PC-3 (cell line): Measurements from ENCODE around the gene PDX1. TPM values are rescaled to one million over a fixed set of nuclear protein-coding genes. Genes with fewer than 3 reads are reported as not detected.

Experiments
- ATAC-seq: fragments of 200-7000 bp; cut with Tn5 transposase; 2 replicates; pipeline ENCODE4 v1.9.1; 2020; ENCODE audit warnings: mild to moderate bottlenecking, moderate library complexity
- Bru-seq: library from RNA; stranded (reverse); fragments of 400-500 nt; gene quantifications from one replicate; lab custom pipeline; 2021; lab: Mats Ljungman, UMichigan
- BruChase-seq, 2 experiments: library from RNA; stranded (reverse); fragments of 400-500 nt; gene quantifications; one replicate each; lab custom pipeline; 2021; lab: Mats Ljungman, UMichigan
- BruUV-seq: library from RNA; stranded (reverse); fragments of 400-500 nt; replicated peaks from 2 replicates; lab custom pipeline; 2021; lab: Mats Ljungman, UMichigan
- CTCF ChIA-PET: fragments of 300-600 bp; sonication (Branson Sonifier 250); formaldehyde crosslinking; loops from one replicate; lab custom pipeline; 2022; ENCODE audit warnings: antibody characterized with exemption; lab: Charles Lee
- POLR2A ChIA-PET: fragments of 300-600 bp; sonication (Branson Sonifier 250); formaldehyde crosslinking; loops from one replicate; lab custom pipeline; 2022; ENCODE audit warnings: antibody characterized with exemption; ENCODE audit not compliant: unreplicated experiment; lab: Charles Lee
- DNase-seq: peaks from one replicate; pipeline ENCODE4 v3.0.0-alpha.2; 2015
- H2AFZ ChIP-seq: fragments of 300-600 bp; sonication (generic); 2 replicates; pipeline ENCODE4 v1.6.0; 2016; ENCODE audit warnings: antibody characterized with exemption, low read length
- H3F3A ChIP-seq: fragments of 300-600 bp; sonication (generic); one replicate; pipeline ENCODE4 v1.6.0; 2017; ENCODE audit warnings: antibody characterized with exemption, low read length, control low read depth, mild to moderate bottlenecking; ENCODE audit not compliant: unreplicated experiment
- H3K27ac ChIP-seq: fragments of 300-600 bp; sonication (generic); 2 replicates; pipeline ENCODE4 v1.5.1; 2016; ENCODE audit warnings: mild to moderate bottlenecking, low read length
- H3K27me3 ChIP-seq: fragments of 300-600 bp; sonication (generic); 2 replicates; pipeline ENCODE4 v1.6.1; 2016; ENCODE audit warnings: low read length, mixed read lengths
- H3K36me3 ChIP-seq: fragments of 300-600 bp; sonication (generic); 2 replicates; pipeline ENCODE4 v1.6.1; 2016; ENCODE audit warnings: low read depth, mixed run types, low read length, mixed read lengths
- H3K4me1 ChIP-seq: fragments of 300-600 bp; sonication (generic); 2 replicates; pipeline ENCODE4 v1.5.1; 2016; ENCODE audit warnings: low read length; ENCODE audit not compliant: insufficient read depth
- H3K4me2 ChIP-seq: fragments of 300-600 bp; sonication (generic); 2 replicates; pipeline ENCODE4 v1.6.0; 2016; ENCODE audit warnings: low read length
- H3K4me3 ChIP-seq: fragments of 300-600 bp; sonication (generic); 2 replicates; pipeline ENCODE4 v1.5.1; 2016; ENCODE audit warnings: mild to moderate bottlenecking, low read length, mixed read lengths
- H3K79me2 ChIP-seq: fragments of 300-600 bp; sonication (generic); 2 replicates; pipeline ENCODE4 v1.6.1; 2017; ENCODE audit warnings: low read length, mixed read lengths
- H3K9ac ChIP-seq: fragments of 300-600 bp; sonication (generic); 2 replicates; pipeline ENCODE4 v1.6.0; 2016; ENCODE audit warnings: mild to moderate bottlenecking, low read length
- H3K9me2 ChIP-seq: fragments of 300-600 bp; sonication (generic); replicated peaks from 2 replicates; pipeline ENCODE4 v1.6.1; 2016; ENCODE audit warnings: mixed run types, low read length, mixed read lengths
- H3K9me3 ChIP-seq: fragments of 300-600 bp; sonication (generic); 2 replicates; pipeline ENCODE4 v1.6.1; 2016; ENCODE audit warnings: low read length, mixed read lengths
- H4K20me1 ChIP-seq: fragments of 300-600 bp; sonication (generic); 2 replicates; pipeline ENCODE4 v1.6.1; 2016; ENCODE audit warnings: low read length, mixed read lengths
- EZH2 ChIP-seq: fragments of 300-600 bp; sonication (generic); IDR thresholded peaks from one replicate; pipeline ENCODE4 v1.6.1; 2017; ENCODE audit warnings: antibody characterized with exemption, mild to moderate bottlenecking, low read length; ENCODE audit not compliant: unreplicated experiment
- EZH2phosphoT487 ChIP-seq: fragments of 300-600 bp; sonication (generic); IDR thresholded peaks from 2 replicates; pipeline ENCODE4 v1.6.1; 2018; ENCODE audit warnings: mild to moderate bottlenecking, antibody characterized with exemption, low read length, borderline replicate concordance
- intact Hi-C: fragments of 100-400 bp; cut with micrococcal nuclease; formaldehyde crosslinking; loops from 2 replicates; pipeline ENCODE4 v1.9.0; 2023
- long read RNA-seq: library from polyadenylated mRNA; unstranded; transcript quantifications from one replicate; pipeline ENCODE4 v2.0.0, GENCODE V29; 2021; ENCODE audit not compliant: unreplicated experiment
- total RNA-seq: library from RNA; depleted of rRNA; stranded (reverse); fragments of >200 nt; gene quantifications from 2 replicates; pipeline ENCODE4 v1.2.3, GENCODE V29; 2014; rRNA removed
- TF ChIP-seq, protein P1 (sequence below): fragments of 300-600 bp; sonication (generic); conservative IDR thresholded peaks from 2 replicates; pipeline ENCODE4 v1.5.1; 2017; ENCODE audit warnings: antibody characterized with exemption, low read depth, mild to moderate bottlenecking, low read length

PDX1 gene
- total RNA-seq, result 0.17 TPM in 1 of 2 replicates, not detected in the other
- Bru-seq, nascent RNA, result not detected
- not detected for BruChase-seq, experiment 1, labeled RNA remaining after a 6-hour chase
- not detected for BruChase-seq, experiment 2, labeled RNA remaining after a 2-hour chase
- long read RNA-seq, result 0 reads

GRCh38 chr13:27919934-27920676 is at the start of gene PDX1:
PDX1 (plus strand) TSS chr13:27920000; CDS start chr13:27920139, 139 bp downstream.
- no peaks in the 10 kb centered on the region for H3K9me2 ChIP-seq
- peak within 1 kb of the TSS; percentile 31; the same call in 1 of the 2 replicates for H3K9ac ChIP-seq
- H3K9me3 ChIP-seq, result no peaks in the 10 kb centered on the region
- 0 out of 2 replicates have a peak, but pooled peaks cover 6% of the 10 kb centered on the region for H3K27me3 ChIP-seq
- intact Hi-C loops, result no loop called here
- no peaks in the 10 kb centered on the region for H3K79me2 ChIP-seq
- no TSS peak for BruUV-seq
- H3K4me2 ChIP-seq, result peak within 1 kb of the TSS; percentile 99
- H3F3A ChIP-seq, result no peaks in the 10 kb centered on the region
- H3K4me3 ChIP-seq, result peak within 1 kb of the TSS; percentile 76
- no peaks in the 10 kb centered on the region for H3K36me3 ChIP-seq
- peak within 1 kb of the TSS; percentile 95 for H2AFZ ChIP-seq
- POLR2A ChIA-PET, result no interaction called here
- TF ChIP-seq, protein P1, sequence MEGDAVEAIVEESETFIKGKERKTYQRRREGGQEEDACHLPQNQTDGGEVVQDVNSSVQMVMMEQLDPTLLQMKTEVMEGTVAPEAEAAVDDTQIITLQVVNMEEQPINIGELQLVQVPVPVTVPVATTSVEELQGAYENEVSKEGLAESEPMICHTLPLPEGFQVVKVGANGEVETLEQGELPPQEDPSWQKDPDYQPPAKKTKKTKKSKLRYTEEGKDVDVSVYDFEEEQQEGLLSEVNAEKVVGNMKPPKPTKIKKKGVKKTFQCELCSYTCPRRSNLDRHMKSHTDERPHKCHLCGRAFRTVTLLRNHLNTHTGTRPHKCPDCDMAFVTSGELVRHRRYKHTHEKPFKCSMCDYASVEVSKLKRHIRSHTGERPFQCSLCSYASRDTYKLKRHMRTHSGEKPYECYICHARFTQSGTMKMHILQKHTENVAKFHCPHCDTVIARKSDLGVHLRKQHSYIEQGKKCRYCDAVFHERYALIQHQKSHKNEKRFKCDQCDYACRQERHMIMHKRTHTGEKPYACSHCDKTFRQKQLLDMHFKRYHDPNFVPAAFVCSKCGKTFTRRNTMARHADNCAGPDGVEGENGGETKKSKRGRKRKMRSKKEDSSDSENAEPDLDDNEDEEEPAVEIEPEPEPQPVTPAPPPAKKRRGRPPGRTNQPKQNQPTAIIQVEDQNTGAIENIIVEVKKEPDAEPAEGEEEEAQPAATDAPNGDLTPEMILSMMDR, result no peak
- TF ChIP-seq EZH2 (no peak), EZH2phosphoT487 (no peak)
- ATAC-seq (peak; percentile 11; the same call in 1 of the 2 replicates), DNase-seq (peak; percentile 37)
- peaks cover 10% of the 10 kb centered on the region for H3K4me1 ChIP-seq
- CTCF ChIA-PET, result interaction anchor here (0.7 kb wide), 1 partner anchor 949 kb away, joined by 4 read pairs; no protein-coding TSS in a partner anchor
- no peaks in the 10 kb centered on the region for H4K20me1 ChIP-seq
- no peak within 1 kb of the TSS for H3K27ac ChIP-seq

DNA sequence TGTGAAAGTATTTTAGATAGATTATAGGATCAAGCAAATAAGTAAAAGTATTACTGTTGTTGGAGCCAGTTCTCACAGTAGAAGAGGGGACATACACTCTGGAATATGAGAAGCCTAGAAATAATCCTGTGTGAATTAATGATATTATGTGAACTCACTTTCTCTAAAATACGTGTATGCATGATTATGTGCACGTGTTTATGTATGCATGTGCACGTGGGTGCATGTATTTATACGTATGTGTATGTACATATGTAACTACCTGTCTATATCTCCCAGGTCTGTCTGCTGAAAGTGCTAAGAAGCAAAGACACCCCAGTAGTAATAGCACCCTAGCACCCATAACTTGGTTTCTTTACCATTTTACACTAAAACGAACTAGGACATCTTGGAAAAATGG is 41.5 kb upstream of the PDX1 start:
- no peaks in the 10 kb centered on the region for H3K36me3 ChIP-seq
- ChIA-PET CTCF (no interaction called here), POLR2A (no interaction called here)
- no peak overlapping the region for H2AFZ ChIP-seq
- no peaks in the 10 kb centered on the region for H3F3A ChIP-seq
- H3K9me2 ChIP-seq, result no peaks in the 10 kb centered on the region
- DNase-seq, result no peak
- H3K4me3 ChIP-seq, result no peak overlapping the region
- no peak for ATAC-seq
- peaks cover 67% of the 10 kb centered on the region for H3K27me3 ChIP-seq
- H3K9ac ChIP-seq, result no peak overlapping the region
- H3K79me2 ChIP-seq, result no peaks in the 10 kb centered on the region
- no TSS peak for BruUV-seq
- intact Hi-C loops, result no loop called here
- H3K27ac ChIP-seq, result no peak overlapping the region
- H3K9me3 ChIP-seq, result no peaks in the 10 kb centered on the region
- no peak overlapping the region for H3K4me2 ChIP-seq
- TF ChIP-seq, protein P1, result no peak
- TF ChIP-seq EZH2phosphoT487, result no peak
- TF ChIP-seq EZH2, result no peak
- H4K20me1 ChIP-seq, result no peaks in the 10 kb centered on the region
- no peaks in the 10 kb centered on the region for H3K4me1 ChIP-seq

GRCh38 chr13:27889471-27889870 is 30.3 kb upstream of the PDX1 start:
- Histone ChIP-seq H3K9me3 (no peaks in the 10 kb centered on the region), H3K4me3 (no peak overlapping the region), H2AFZ (no peak overlapping the region), H3K9me2 (no peaks in the 10 kb centered on the region), H3K27ac (no peak overlapping the region), H3K36me3 (no peaks in the 10 kb centered on the region), H3K27me3 (peaks cover 32% of the 10 kb centered on the region), H3K9ac (no peak overlapping the region), H3K4me1 (no peaks in the 10 kb centered on the region), H3K79me2 (no peaks in the 10 kb centered on the region), H3K4me2 (no peak overlapping the region), H4K20me1 (no peaks in the 10 kb centered on the region), H3F3A (no peaks in the 10 kb centered on the region)
- ChIA-PET POLR2A (no interaction called here), CTCF (no interaction called here)
- DNase-seq (no peak), ATAC-seq (no peak)
- TF ChIP-seq, protein P1, result no peak
- TF ChIP-seq EZH2phosphoT487 (no peak), EZH2 (no peak)
- BruUV-seq, result no TSS peak
- intact Hi-C loops, result no loop called here
